Activated CD4-positive, alpha-beta T cell treated with anti-CD3 and anti-CD28 coated beads for 48 hours (primary cell): Measurements from ENCODE around the gene CD248.

Experiments
- DNase-seq: peaks from one replicate; pipeline ENCODE4 v3.0.0-alpha.2; 2020

The CD248 gene

GRCh38 chr11:66339686-66340483 is 23.0 kb upstream of the CD248 start:
- DNase-seq = no peak

GRCh38 chr11:66339162-66339675 is 22.4 kb upstream of the CD248 start:
- DNase-seq = no peak

GRCh38 chr11:66338276-66339161 is 21.7 kb upstream of the CD248 start:
- no peak for DNase-seq

GRCh38 chr11:66337103-66337899 is 20.5 kb upstream of the CD248 start:
- no peak for DNase-seq

GRCh38 chr11:66336234-66337102 is 19.6 kb upstream of the CD248 start, which contains the start of gene RIN1:
RIN1 (minus strand) TSS chr11:66336434; CDS start chr11:66336402, 32 bp downstream.
- peak; percentile 76 for DNase-seq

- no peak for DNase-seq
These were observed 18.8 kb upstream of the CD248 start for GRCh38 chr11:66335531-66336233.

- DNase-seq = no peak
These were observed 18.0 kb upstream of the CD248 start for GRCh38 chr11:66334605-66335442.

- DNase-seq = no peak
These were observed 17.2 kb upstream of the CD248 start for GRCh38 chr11:66333896-66334604.

- DNase-seq = no peak
These were observed 16.5 kb upstream of the CD248 start for GRCh38 chr11:66333220-66333877.

- DNase-seq = no peak
These were observed 15.8 kb upstream of the CD248 start for GRCh38 chr11:66332371-66333219.

GRCh38 chr11:66331542-66332370 is 14.9 kb upstream of the CD248 start:
- no peak for DNase-seq

- no peak for DNase-seq
These were observed 14.1 kb upstream of the CD248 start for GRCh38 chr11:66330931-66331330.

GRCh38 chr11:66329165-66329673 is 12.4 kb upstream of the CD248 start:
- no peak for DNase-seq

- DNase-seq = peak; percentile 90
These were observed 11.7 kb upstream of the CD248 start for GRCh38 chr11:66328302-66329144.

- DNase-seq = peak; percentile 29
These were observed 11.1 kb upstream of the CD248 start for GRCh38 chr11:66328031-66328301.
